GM19395 (cell line): ENCODE measurements around the gene MORN1.

Experiments
- ATAC-seq: cut with Tn5 transposase; IDR thresholded peaks from one replicate; pipeline ENCODE4 v1.9.1; 2021; ENCODE audit warnings: mild to moderate bottlenecking, moderate library complexity; ENCODE audit not compliant: unreplicated experiment

Gene MORN1

GRCh38 chr1:2388004-2388913, 3.1 kb downstream of the MORN1 start:
- no peak for ATAC-seq

DNA sequence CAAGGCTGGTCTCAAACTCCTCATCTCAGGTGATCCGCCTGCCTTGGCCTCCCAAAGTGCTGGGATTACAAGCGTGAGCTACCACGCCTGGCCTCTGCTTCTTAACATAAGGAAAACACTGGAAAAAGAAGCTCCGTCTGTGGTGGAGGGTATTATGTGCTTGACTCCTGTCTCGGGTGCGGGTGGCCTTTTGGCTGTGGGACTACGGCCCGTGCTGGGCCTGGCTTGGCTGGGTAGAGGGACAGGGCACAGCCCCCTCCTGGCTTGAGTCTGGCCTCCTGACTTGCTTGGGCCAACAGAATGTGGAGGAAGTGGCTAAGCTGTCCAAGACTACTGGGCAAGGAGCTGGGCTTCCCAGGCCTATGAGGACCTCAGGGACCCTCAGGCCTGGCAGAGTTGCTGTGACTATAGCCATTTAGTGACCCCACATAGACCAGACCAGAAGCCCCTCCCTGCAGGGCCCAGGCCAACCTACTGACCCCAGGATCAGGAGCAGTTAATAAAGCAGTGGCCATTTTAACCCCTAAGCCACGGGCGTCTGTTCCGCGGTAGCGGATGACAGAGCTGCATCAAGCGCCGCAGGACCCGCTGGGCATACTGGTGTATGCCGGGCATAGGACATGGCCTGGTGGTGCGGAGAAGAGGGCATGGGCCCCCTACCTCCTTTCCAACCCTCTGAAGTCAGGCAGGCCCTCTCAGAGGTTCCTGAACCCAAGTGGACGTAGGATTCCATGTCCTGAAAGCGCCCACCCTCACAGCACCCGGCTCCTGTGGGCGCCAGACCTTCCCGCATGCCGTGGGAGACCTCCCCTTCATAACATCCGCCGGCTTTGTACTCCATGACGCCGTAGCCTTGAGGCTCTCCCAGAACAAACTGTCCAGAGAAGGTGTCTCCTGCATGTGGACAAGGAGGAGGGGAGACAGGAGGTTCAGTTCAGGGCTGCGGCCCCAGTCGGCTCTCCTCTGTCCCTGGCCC, 4.4 kb downstream of the MORN1 start:
- ATAC-seq: no peak

DNA sequence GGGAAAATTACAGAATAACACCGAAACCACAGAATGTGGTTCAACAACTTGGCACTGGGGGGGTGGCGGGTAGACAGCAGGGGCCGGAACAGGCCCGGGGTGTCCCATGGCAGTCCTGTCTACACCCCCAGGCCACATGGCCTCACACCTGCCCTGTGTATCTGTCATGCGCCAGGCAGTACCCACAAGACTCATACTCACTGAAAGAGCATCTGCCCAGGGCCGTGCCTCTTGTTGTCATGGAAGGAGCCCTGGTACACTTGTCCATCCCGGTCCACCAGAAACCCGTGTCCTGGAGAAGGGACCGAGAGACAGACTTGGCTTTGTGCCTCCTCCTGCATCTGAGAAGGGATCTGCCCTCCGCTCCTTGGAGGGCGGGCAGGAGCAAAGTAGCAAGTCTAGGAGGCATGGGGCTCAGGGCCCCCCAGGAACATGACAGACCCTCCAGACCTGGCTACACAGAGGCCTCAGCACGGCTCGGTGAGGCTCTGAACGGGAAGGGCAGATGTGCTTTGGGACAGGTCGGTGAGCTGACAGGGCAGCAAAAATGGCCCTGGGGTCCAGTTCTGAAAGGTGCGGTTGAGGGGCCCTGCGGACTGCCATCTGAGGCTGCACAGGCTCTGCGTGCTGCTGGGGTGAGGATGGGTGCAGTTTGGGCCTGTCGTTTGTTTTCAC, 5.6 kb downstream of the MORN1 start:
- ATAC-seq: no peak

DNA sequence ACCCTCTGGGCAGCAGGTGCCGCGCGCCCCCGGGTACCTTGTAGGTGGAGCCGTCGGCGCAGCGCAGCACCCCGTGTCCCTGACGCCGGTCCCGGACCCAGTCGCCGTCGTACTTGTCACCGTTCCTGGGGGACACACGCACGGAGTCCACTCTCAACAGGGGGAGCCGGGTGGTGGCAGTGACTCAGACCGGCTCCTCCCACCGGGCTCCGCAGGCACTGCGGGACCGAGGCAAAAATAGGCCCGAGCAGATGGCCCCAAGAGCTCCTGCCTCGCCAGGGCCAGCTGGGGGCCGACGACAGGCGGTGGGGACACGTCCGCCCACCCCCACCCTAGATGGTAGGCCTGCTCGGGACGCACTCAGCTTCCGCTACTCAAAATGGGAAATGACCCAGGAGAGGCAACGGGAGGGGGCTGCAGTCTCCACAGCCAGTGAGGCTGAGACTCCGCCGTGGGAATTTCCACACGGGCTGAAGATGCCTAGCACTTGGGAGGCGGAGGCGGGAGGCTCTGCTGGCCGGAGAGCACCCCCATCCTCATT, 6.3 kb downstream of the MORN1 start:
- no peak for ATAC-seq

- no peak for ATAC-seq
These were observed 7.1 kb downstream of the MORN1 start for GRCh38 chr1:2384130-2384860.

GRCh38 chr1:2383576-2383975, 7.8 kb downstream of the MORN1 start:
- ATAC-seq: no peak

- no peak for ATAC-seq
These were observed 8.6 kb downstream of the MORN1 start for GRCh38 chr1:2382621-2383361.

DNA sequence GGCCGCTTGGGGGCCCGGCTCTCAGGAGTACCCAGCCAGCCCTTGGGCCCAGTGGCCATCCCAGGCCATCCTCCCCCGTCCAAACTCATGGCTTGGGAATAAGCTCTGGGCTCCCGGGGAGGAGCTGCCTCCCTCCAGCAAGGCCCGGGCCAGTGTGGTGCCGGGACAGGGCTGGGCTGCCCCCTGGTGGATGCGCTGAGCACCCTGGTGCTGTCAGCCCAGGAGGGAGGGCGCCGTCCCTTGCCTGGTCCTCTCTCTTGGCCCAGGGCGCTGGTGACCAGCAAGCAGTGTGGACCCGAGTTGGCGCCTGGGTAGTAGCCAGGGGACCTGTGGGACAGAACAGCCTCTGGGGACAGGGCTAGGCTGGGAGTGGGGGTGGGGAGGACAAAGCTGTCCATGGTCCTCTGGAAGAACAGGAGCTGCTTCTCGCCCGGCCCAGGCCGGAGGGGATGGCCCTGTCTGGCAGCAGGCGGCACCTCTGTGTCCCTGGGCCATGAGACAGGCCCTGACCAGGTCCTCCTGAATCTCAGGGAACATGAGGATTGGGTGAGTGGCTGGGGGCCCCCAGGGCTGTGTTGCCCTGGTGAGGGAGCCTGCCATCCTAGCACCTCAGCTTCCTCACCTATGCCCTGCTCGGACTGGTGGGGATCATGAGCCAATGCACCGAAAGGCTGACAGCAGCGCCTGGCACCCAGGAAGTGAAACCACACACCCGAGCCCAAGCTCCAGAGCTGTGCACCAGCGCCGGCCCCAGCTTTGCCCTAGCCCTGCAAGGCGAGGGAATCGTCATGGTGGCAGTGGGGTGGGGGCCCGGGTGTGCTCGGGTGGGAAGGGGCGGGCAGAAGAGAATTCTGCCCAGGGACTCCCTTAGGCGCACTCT, 9.4 kb downstream of the MORN1 start:
- no peak for ATAC-seq

DNA sequence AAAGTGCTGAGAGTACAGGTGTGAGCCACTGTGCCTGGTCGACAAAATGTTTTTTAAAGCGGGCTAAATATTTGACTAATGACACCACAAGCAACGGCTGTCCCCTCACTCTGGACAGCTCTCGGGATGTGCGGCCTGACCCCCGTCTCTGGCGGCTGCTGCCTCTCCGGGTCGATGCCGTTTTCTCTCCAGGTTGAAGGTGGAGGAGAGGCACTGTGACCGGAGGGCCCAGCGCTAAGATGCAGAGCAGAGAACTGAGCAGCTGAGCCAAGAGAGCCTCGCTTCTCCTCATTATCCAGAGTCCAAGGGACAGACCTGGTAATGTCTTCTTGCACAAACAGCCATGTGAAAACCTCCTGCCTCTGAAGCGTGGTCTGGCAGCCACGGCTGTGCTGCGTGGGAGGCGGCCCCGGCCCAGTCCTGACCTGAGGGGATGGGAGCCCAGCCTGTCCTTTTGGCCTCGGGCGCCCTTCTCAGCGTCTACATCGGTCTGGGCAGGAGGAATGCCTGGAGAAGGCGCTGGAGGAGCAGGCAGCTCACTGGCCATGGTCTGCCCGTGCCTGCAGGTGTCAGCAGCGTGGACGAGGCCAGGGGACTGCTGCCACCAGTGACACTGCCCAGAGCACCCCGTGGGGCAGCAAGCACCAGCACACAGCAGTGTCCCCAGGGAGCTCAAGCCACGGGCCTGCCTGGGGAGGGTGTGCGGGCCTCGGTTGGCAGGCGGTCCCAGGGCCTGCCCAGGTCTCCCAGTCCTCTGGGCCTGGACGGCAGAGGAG, 10.3 kb downstream of the MORN1 start:
- ATAC-seq: no peak

DNA sequence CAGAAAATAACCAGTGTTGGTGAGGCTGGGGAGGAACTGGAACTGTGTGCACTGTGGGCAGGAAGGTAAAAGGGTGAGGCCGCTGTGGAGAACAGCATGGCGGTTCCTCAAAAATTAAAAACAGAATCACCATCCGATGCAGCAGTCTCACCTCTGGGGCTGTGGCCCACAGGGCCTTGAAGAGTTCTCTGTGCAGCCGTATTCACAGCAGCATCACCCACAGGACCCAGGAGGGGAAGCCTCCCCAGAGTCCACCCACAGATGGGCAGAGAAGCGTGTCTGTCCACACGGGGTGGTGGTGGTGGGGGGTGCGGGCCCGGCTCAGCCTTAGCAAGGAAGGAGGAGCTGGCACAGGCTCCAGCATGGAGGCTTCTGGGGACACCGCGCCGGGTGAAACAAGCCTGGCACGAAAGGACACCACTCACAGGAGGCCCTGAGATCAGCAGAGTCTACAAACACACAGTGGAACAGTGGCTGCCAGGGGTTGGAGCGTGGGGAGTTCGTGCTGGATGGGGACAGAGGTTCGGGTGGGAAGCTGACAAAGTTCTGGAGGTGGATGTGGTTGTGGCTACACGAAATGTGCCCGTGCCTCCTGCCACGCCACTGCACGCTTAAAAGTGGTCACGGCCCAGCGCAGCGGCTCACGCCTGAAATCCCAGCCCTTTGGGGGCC, 11.5 kb downstream of the MORN1 start:
- ATAC-seq: no peak

DNA sequence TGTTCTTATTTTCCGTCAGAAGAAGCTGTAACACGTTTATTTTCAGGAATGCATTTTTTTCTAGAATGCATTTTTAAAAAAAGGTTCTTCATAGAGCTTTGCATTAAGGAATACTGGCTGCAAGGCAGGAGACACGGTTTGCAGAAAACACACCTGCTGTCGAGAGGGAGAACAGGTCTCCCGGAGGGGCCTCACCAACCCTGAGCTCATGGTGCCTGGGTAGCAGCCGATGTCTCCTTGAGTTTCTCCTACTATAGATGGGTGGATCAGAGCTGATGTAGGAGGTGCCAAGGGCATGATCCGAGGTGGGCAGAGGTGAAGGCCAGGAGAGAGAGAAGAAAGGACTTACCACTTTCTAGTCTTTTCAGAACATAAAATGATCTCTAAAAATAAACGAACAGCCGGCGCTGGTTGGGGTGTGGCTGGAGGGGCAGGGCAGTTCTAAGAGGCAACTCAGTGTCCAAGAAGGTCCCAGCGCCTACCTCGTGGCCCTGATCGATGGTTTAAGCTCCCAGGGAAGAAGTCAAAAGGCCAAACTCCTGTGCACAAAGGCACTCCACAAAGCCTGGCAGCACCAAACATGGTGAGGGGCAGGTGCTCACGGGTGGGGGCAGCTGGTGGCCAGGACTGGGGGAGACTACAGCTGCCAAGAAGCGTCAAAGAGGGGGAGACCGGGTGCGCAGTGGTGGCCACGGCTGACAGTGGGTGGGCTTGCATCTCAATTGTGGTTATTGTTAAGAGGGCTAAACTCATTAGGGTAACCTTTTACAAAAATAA, 12.2 kb downstream of the MORN1 start:
- no peak for ATAC-seq

DNA sequence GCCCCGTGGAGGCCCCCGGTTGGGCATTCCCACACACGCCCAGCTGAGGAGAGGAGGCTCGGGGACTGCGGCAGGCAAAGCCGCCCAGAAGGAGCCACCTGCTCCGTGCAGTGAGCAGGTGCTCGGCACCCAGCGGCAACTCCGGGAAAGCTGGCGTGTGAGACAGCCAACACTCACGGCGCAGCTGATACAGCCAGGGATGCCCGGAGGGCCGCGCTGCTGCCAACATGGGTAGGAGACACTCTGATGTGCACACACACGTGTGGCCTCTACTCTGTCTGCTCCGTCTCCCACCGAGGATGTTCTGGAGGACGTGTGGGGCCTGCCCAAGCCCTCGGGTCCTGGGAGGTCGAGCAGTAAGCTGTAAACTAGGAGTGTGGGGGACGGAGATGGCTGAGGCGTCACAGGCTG, 12.9 kb downstream of the MORN1 start:
- ATAC-seq: no peak

DNA sequence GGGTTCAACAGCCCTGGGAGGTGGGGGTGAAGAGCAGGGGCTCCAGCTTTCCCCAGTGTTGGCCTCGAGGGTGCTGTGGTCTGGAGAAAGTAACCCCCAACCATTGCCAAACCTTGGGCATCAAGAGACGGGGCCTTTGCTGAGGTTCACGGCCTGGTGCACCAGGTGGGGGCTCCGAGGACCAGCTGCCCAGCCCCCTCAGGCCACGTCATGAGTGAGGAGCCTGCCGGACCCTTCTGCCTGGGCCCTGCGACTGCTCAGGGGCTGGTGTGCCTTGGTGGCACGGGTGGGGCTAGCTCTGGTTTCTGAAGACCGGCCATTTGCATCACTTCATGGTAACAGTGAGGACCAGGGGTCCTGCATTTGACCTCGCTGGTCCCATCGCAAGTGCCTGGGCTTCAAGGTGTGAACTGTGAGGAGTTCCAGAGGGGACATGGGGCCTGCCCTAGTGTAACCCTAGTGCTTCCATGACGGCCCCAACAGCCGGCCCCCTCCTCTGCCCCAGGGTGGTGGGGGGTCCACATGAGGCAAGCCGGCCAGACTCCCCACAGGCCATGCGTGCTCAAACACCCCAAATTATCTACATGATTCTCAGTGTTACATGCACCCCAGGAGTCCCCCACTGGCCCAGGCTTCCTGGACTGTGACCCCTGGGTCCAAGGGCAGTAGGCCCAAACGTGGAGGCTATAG, 13.5 kb downstream of the MORN1 start:
- no peak for ATAC-seq

DNA sequence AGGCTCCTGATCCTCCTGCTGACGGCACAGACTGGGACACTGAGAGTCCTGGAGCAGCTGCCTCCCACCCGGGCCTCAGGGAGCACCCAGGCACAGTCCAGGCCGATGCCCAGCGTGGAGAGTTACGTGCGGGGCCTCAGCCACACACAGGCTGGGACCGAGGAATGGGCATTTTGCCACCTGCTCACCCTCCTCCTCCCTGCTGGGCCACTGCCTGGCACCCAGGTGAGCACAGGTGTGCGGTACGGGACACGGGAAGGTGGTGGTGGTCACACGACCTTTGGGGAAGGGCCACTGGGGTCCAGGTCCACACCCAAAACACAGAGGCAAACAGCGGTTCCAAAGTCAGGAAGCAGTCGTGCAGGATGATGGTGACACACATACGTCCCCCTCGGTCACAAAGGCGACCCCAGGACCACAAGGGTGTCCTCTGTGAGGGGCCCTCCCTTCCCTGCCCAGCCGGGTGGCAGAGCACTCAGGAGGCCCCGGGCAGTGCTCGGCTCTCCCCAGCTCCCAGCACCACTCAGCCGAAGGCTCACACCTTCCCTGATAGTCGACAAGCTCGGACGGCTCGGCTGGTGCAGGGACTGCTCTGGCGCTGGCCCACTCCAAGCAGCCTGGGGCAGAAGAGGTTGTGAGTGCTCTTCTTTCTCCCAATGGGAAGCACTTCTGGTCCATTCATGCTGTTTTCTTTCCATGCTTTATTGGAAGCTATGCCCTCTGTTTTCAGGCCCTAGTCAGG, 14.3 kb downstream of the MORN1 start:
- no peak for ATAC-seq

GRCh38 chr1:2376261-2376741, 15.1 kb downstream of the MORN1 start:
- no peak for ATAC-seq
